Peyer's patch (tissue), 4 donors: ENCODE results near the gene DIPK1C. TPM values are rescaled to one million over a fixed set of nuclear protein-coding genes. Genes with fewer than 3 reads are reported as not detected.

Experiments
- DNase-seq, 3 donors: peaks; one replicate each; pipeline ENCODE4 v3.0.0-alpha.2; 2017 to 2019
- H3K27ac ChIP-seq, 4 donors: fragments of 200-600 bp; sonication (generic); one replicate each; pipeline ENCODE4 v1.5.1; 2016 to 2019
- H3K27me3 ChIP-seq, 2 donors: fragments of 200-600 bp; sonication (generic); one replicate each; pipeline ENCODE4 v1.5.1; 2019
- H3K36me3 ChIP-seq, 3 donors: fragments of 200-600 bp; sonication (generic); one replicate each; pipeline ENCODE4 v1.5.1; 2016 to 2019
- H3K4me1 ChIP-seq, 4 donors: fragments of 200-600 bp; sonication (generic); one replicate each; pipeline ENCODE4 v1.5.1; 2016 to 2019
- H3K4me3 ChIP-seq, 4 donors: fragments of 200-600 bp; sonication (generic); 1 replicate in 3 of 4; 2 replicates in 1 of 4; pipeline ENCODE4 v1.5.1; 2016 to 2019; ENCODE audit warnings: mild to moderate bottlenecking in 1 of 4
- H3K9me3 ChIP-seq, 4 donors: fragments of 200-600 bp; sonication (generic); one replicate each; pipeline ENCODE4 v1.5.1; 2016 to 2019; ENCODE audit warnings: mild to moderate bottlenecking in 1 of 4
- CTCF ChIP-seq, 6 experiments: fragments of 450-650 bp in 4 of 6; fragments of 200-600 bp in 2 of 6; sonication (generic) in 1 of 6; IDR thresholded peaks; one replicate each; pipeline ENCODE4 v1.5.1; 2017 to 2019; ENCODE audit warnings: antibody characterized with exemption in 6 of 6, mild to moderate bottlenecking in 3 of 6, moderate library complexity in 1 of 6
- POLR2A ChIP-seq, 2 donors: fragments of 450-650 bp; IDR thresholded peaks; one replicate each; pipeline ENCODE4 v1.5.1; 2017; ENCODE audit warnings: antibody characterized with exemption in 2 of 2, mild to moderate bottlenecking in 2 of 2, moderate library complexity in 2 of 2
- total RNA-seq, 4 donors: library from RNA; depleted of rRNA; stranded (reverse); fragments of >200 nt; gene quantifications; one replicate each; pipeline ENCODE4 v1.1.0, GENCODE V29; 2016

The DIPK1C gene
- total RNA-seq, 4 donors from 2014 or later = 0.70 to 0.83 TPM; not detected in 2

DNA sequence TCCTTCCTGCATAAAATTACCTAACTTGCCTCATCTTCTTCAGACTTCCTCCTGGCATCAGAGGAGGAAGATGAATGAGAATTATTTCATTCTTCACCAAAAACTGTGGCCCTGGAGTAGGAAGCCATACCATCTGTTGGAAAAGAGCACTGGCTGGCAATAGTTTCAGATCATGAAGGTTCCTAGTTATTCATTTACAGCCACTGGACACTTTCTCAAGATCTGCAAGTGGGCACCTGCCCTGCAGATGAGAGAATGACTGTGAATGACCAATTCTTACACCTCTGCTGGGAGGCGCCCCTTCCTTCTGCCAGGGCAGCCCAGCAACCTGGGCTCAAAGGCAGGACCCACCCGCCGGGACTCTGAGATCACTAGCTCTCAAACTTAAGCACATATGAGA, 13.0 kb downstream of the DIPK1C start:
- TF ChIP-seq CTCF (IDR thresholded peaks at IDR 0.05) = no peak
- TF ChIP-seq POLR2A (IDR thresholded peaks at IDR 0.05) = no peak
- no peak for DNase-seq

DNA sequence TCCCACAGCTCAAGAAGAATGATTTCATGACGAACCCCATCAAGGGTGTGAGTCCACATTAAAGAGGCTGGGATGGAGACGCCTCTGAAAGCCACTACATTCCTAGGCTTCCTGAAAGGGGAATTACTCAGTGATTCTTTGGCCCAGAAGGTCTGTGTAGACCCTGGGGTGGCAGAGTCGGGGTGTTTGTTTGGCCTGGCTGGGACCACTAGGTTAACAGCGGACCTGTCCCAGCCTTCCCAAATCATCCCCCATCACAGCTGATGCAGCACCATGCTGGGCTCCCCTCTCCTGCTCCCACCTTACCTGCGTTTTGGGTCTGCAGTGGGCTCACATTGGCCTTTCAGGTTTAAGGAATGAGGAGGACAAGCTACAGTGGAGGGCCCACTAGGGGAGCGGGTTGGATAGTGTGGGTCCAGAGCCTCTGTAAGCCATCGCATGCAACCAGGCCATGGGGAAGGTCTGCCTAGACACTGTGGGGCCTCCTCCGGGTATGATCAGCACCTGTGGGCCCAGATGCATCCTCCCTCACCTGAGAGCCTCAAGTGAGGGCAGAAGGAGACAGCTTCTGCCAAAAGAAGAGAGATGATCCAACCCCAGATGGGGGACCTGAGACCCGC, 16.2 kb downstream of the DIPK1C start:
- no peak overlapping the region for H3K4me3 ChIP-seq
- no peaks in the 10 kb centered on the region for H3K36me3 ChIP-seq
- H3K27ac ChIP-seq = no peak overlapping the region
- no peak for TF ChIP-seq POLR2A (IDR thresholded peaks at IDR 0.05)
- TF ChIP-seq CTCF (IDR thresholded peaks at IDR 0.05) = no peak
- no peaks in the 10 kb centered on the region for H3K27me3 ChIP-seq
- H3K4me1 ChIP-seq = no peaks in the 10 kb centered on the region
- DNase-seq = no peak
- H3K9me3 ChIP-seq = no peaks in the 10 kb centered on the region

More for the DNA sequence above, 13.0 kb downstream of the DIPK1C start:
- Histone ChIP-seq H3K4me1 (no peaks in the 10 kb centered on the region), H3K4me3 (no peak overlapping the region), H3K9me3 (no peaks in the 10 kb centered on the region), H3K27ac (no peak overlapping the region), H3K36me3 (no peaks in the 10 kb centered on the region), H3K27me3 (no peaks in the 10 kb centered on the region)

DNA sequence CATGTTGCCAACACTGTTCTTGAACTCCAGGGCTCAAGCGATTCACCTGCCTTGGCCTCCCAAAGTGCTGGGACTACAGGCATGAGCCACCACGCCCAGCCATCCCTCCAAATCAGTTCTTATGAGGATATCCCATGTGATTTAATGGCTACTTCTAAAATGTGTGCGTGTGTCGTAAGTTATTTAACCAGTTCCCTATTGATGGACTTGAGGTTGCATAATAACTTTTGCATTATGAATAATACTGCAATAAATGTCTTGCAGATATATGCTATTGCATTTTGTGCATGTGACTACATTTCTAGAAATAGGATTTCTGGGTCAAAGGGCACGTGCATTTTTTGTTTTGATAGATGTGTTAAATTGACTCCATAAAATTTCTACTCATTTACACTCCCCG, 19.0 kb downstream of the DIPK1C start:
- H3K27ac ChIP-seq = no peak overlapping the region
- H3K36me3 ChIP-seq = no peaks in the 10 kb centered on the region
- H3K9me3 ChIP-seq = no peaks in the 10 kb centered on the region
- H3K27me3 ChIP-seq = no peaks in the 10 kb centered on the region
- TF ChIP-seq POLR2A (IDR thresholded peaks at IDR 0.05) (no peak), CTCF (IDR thresholded peaks at IDR 0.05) (no peak)
- no peaks in the 10 kb centered on the region for H3K4me1 ChIP-seq
- DNase-seq = no peak
- H3K4me3 ChIP-seq = no peak overlapping the region

- TF ChIP-seq CTCF (IDR thresholded peaks at IDR 0.05) (no peak), POLR2A (IDR thresholded peaks at IDR 0.05) (no peak)
- Histone ChIP-seq H3K27me3 (no peaks in the 10 kb centered on the region), H3K4me1 (no peaks in the 10 kb centered on the region)
Observed at GRCh38 chr18:74436158-74436769, 20.8 kb downstream of the DIPK1C start.

DNA sequence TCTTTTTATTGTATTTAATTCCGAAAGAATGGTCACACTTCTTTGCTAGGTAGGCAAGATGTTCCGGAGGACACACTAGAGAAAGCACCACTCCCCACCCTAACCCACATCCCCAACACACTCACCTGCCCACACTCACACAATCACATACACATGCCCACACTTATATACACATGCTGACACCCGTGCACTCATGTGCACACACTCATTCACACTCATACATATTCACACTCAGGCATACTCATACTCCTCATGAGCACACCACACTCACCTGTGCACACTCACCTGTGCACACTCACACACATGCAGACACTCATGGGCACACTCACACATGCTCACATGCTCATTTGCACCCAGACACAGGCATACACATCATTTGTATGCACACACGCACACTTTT, 21.4 kb downstream of the DIPK1C start:
- no peak for DNase-seq
- no peaks in the 10 kb centered on the region for H3K4me1 ChIP-seq
- H3K36me3 ChIP-seq = no peaks in the 10 kb centered on the region
- no peaks in the 10 kb centered on the region for H3K27me3 ChIP-seq
- H3K4me3 ChIP-seq = no peak overlapping the region
- no peak overlapping the region for H3K27ac ChIP-seq
- TF ChIP-seq CTCF (IDR thresholded peaks at IDR 0.05) (no peak), POLR2A (IDR thresholded peaks at IDR 0.05) (no peak)
- H3K9me3 ChIP-seq = no peaks in the 10 kb centered on the region

More at GRCh38 chr18:74436158-74436769, 20.8 kb downstream of the DIPK1C start:
- Histone ChIP-seq H3K9me3 (no peaks in the 10 kb centered on the region), H3K4me3 (no peak overlapping the region), H3K27ac (no peak overlapping the region), H3K36me3 (no peaks in the 10 kb centered on the region)
- no peak for DNase-seq
